Skeletal muscle cell (primary cell): ENCODE data around the gene PARP3.
A peak's percentile ranks its signal among the peaks of the same experiment; 100 is the strongest.

Experiments
- DNase-seq: peaks from one replicate; pipeline ENCODE4 v3.0.0-alpha.2; 2010; ENCODE audit warnings: low read depth
- H3K4me3 ChIP-seq: 2 replicates; pipeline ENCODE4 v1.5.1; 2011; ENCODE audit warnings: low read depth, mild to moderate bottlenecking, control low read depth, low read length, moderate library complexity

The PARP3 gene

DNA sequence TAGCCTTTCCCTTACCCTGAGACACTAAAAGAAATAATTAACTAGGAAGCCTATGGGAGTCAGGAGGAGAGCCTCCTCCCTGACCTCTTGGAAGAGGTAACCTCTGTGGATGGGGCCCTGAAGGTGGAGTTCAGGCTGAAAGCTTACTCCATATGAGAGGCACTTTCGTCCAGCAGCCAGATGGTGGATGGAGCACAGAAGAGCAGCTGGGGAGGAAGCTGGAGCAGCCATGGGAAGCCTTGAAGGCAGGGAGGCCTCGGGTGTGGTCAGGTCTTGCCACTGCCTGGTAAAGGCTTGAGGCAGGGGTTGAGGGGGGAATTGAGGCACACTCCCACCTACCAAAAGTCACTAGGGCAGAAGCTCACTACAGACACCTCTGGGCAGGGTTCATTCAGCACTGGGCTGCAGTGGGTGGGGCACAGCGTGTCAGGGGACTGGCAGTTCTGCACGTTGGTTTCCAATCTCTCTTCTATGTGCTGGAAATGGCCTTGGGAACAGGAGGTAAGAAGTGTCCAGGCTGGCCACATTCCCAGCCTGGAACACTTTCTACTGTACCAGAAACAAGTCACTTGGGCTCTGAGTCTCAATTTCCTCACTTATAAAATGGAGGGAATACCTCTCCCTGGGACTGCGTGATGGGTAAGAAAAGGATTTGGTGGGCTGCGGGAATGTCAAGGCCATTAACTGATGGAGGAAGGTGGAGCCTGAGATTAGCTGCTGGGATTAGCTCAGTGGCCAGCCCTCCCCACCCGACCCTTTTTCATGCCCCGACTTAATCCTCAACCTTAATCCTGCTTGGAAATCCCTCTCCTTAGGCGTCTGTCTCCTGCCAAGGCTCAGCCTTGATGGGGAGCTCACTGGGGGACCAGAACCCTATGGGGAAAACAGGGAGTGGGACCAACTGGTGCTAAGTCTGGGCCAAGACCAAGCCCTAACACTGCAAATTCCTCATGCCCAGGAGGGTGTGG lies 19.7 kb downstream of the PARP3 start:
- no peak overlapping the region for H3K4me3 ChIP-seq
- DNase-seq, result no peak

DNA sequence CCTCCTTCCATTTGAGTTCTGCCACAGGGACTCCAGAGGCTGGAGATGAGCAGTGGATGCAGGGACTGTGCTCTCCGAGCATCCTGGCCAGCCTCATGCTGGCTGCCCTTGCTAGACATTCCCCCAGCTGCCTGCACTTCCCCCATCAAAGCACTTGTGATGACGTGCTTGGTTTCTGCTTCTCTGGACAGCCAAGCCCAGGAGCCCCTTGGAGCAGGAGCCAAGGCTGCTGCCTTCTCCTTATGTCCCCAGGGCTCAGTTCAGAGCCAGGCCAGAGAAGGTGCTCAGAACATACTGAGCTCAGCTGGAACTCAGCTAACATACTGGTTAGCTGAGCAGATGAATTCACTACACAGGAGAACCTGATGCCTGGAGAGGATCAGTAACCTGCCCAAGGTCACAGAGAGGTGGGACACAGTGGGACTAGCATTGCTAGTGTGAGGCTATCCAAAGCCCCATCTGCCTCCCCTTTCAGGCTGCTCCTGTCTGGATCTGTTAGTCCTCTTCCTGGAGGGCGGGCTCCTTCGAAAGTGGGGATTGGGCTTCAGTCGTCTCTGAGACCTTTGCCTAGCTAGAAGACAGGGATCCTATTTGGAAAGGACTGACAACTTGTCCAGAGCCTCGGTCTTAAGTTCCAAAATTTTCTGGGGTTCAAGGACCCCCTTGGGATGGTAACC lies 20.8 kb downstream of the PARP3 start:
- no peak for DNase-seq
- no peak overlapping the region for H3K4me3 ChIP-seq

DNA sequence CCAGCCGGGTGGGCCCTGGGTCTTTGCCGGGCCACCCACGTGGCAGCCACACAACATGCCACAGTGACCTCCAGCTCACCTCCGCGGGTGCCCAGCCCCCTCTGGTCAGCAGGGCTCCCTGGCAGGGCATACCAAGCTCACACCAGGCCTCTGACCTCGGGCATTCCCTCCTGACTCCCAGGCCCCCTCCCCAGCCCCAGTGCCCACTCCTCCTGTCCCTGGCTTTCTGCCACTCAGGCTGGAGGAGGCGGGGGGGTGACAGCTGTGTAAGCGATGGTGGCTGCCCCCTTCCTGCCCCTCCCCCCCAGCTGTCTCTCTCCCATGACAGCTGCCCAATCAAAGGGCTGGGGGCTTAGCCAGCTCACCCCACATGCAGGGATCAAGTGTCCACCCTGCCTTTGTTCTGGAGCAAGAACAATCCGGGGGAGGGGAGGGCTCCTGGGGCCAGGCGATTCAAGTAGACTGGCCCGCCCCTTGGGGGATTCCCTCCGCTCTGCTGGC lies 21.8 kb downstream of the PARP3 start:
- H3K4me3 ChIP-seq, result no peak overlapping the region

DNA sequence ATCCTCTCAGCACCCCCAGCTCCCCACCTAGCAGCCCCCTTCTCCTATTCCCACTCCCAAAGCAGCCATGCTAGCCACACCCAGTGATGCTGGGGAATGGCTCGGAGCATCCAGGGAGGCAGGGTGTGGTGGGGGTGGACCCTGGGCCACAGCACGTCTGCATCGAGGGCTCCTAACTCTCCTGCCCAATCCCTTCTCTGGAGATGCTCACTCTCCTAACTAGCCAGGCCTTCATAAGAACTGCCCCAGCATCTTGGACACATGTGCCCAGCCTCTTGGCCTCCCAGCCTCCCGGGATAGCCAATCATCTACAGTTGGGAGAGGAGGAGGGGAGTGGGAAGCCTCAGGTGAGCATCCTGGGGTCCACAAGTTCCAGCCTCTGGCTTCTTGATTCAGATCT lies 22.4 kb downstream of the PARP3 start:
- no peak overlapping the region for H3K4me3 ChIP-seq
- no peak for DNase-seq

More for the DNA sequence above, 21.8 kb downstream of the PARP3 start:
- DNase-seq, result no peak

DNA sequence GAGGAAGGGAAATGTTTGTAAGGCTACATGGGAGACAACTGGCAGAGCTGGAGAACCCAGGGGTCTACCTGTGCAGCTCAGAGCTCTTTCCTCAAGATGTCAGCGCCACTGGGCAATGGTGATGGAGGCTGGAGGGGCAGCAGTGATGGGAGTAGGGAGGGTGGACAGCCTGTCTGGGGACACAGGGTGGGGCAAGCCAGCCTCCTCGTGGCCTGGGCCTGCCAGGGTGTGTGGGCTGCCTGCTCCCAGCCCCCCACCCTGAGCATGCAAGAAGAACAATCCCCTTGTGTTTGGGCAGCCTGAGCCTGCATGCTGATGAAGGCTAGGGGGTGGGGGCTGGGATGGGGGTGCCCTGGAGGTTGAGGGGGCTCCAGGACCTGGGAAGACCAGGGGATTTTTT lies 23.9 kb downstream of the PARP3 start:
- no peak for DNase-seq
- peak overlapping the region; percentile 75 for H3K4me3 ChIP-seq

DNA sequence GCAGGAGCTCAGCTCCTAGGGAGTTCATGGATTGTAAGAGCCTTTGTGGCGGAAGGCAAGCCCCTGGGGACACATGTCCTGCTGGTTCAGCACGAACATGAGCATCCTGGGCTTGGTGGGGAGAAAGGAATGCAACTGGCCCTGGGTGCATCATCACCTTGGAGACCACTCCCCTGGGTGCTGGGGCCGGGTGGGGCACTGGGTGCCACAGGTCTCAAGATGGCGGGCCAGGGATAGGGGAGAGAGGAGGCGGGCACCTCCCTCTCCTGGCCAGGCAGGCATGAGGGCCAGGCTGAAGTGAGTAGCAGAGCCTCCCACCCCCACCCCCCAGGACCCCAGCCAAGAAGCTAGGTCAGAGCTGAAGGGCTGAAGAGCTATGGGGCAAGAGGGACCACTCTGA lies 24.3 kb downstream of the PARP3 start:
- no peak for DNase-seq
- H3K4me3 ChIP-seq, result peak overlapping the region; percentile 75

DNA sequence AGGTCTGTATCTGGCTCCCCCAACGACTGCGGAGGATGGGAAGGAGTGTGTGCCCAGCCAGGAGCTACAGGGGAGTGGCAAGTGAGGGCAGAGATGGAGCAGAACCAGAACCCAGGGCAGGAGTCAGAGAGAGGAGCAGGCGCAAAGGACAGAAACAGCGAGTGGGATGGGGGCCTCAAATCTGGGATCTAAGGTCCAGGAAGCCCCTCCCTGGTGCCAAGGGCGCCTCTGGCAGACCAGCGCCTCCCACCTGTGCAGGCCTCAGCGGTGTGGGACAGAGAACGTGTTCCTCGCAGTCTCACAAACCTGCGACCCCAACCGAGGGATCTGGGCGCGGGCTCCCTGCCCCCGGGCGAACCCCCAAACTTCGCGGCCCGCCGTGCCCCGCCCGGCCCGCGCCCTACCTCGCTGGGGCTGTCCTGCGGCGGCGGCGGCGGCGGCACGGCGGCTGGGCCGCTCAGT lies 24.8 kb downstream of the PARP3 start:
- no peak for DNase-seq
- H3K4me3 ChIP-seq, result peak overlapping the region; percentile 75

DNA sequence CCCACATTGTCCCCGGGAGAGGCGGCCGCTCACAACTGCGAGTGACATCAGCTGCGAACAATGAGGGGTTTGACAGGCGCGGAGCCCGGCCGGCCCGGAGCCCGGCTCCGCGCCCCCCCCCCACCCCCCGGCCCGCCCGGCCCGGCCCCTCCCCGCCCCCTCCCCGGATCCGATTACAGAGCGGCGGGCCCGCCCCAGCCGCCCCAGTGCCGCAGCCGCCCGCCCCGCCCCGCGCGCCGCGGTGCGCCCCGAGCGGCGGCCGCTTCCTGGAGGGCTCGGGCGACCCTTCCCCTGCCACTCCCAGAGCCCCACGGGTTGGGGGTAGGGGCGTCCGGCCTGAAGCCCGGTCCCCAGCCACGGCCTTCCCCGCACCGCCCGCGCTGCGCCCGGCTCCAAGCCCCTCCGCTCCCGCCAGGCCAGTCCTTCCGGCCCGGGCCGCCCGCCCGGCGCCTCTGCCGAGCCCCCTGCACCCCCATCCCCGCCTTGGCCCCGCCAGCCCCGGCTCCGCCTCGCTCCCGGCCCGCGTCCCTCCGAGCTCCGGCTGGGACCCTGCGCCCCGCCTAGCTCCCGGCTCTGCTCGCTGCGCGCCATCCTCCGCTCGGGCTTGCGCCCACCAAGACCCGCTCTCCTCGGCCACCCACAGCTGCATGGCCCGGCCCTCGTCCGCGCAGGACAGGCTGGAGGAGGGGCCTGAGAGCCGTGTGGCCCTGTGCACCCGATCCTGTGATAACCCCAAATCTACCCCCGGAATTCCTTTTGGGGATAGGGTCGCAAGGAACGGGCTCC lies 25.4 kb downstream of the PARP3 start, which contains the start of gene PCBP4:
Gene PCBP4, minus strand, starts transcription at position 71 of the 786 bp plus-strand sequence. CDS start 6,214 bp downstream, outside the sequence.
- DNase-seq, result no peak
- H3K4me3 ChIP-seq, result peak within 1 kb of the TSS; percentile 75

DNA sequence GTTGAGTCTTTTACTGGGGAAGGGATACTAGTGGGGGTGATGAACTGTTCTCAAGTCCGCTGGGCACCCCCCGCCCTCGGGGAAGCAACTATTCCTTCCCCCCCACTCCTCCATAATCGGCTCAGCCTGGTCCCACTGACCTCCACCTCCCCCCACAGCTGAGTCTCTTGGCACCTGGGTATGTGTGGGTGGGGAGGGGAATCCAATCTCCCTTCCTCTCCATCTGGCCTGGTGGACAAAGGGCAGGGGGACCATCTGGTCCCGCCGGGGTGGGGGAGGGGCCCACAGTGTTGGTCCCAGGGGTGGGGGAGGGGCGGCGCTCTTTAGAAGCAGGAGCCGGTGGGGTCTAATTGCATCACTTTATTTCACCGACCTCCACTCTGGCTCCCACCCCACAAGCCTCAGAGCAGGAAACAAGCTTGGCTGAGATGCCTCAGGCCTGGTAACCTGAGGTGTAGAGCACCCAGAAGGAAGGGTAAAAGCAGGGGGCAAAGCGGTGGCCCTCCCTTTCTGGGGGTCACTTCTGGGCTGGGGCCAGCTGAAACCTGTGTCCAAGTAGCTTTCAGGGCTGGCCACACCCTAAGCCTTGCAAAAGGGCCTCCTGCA lies 26.1 kb downstream of the PARP3 start:
- DNase-seq, result no peak
- peak overlapping the region; percentile 70 for H3K4me3 ChIP-seq

DNA sequence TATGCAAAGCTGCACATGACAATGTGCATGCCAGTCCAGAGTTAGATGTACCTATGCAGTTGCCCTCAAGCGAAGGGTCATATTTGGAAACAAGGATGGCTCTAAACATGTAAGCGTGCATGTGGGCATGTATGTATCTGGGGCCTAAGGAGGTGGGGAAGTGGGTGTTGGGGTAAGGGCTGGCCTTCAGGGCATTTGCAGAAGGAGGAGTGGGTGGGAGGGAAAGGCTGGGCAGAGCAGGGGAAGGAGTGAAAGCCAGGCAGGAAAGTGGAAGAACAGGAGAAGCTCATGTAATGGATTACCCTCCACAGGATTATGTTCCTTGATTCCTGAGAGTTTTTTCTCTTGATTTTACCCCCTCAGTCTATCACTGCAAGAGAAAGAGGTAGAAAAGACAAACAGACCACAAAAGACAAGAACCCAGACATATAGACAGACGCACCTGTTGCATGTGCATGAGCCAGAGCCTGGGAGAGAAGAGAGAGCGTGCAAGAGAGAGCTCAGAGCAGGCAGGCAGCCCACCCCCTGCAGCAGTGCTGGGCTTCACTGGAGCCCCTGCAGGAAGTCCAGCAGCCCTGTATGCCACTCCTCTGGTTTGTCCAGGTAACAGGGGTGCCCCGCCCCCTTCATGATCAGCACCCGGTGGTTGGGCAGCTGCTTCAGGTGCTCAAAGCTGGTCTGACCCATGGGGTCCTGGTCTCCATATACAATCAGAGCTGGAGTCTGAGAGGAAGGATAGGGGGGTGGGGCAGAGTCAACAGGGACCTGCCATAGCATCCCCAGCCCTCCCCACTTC lies 26.9 kb downstream of the PARP3 start:
- no peak for DNase-seq
- H3K4me3 ChIP-seq, result no peak overlapping the region

DNA sequence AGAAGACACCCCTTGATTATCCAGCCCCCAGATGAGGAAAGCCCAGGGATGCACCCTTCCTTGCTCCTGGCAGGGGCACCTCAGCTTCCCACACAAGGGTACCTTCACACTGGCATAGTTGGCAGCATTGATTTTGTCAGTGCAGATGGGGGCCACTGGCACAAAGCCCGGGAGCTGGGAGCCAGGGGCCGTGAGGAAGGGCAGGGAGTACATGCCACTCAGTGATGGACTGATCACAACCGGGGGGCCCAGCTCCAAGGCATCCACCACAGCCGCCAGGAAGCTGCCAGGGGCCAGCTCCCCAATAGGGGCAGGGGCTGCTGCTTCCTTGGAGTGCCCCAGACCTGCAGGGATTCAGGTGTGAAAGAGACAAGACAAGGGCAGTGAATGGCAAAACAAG lies 27.7 kb downstream of the PARP3 start:
- H3K4me3 ChIP-seq, result no peak overlapping the region
- no peak for DNase-seq

DNA sequence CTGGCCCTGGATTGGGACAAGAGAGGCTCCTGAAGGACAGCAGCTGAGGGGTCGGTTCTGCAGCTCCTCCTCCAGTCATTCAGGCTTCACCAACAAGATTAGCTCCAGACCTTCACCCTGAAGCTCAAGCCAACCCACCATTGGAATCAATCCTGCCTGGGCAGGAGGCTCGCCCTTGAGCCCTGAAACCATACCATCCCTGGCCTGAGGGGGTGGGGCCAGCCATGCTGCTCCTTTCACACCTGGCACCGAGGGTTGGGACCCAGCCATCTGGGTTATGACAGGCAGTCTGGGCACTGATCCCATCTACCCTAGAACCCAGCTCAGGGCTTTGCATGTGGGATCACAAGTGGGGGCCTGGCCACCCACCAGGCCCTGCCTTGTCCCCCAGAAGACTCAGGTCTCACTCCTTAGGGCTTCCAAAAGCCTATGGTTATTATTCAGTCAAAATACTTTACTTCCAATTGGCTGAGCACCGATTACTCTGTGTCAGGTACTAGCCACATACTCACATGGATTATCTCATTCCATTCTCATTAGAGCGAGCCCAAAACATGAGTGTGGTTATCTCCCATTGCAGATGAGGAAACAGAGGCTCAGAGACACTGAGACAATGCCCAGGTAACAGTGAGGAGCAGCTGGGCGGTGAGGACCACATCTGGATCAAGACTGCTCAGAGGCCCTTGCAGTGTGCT lies 28.6 kb downstream of the PARP3 start:
- no peak for DNase-seq
- H3K4me3 ChIP-seq, result no peak overlapping the region

DNA sequence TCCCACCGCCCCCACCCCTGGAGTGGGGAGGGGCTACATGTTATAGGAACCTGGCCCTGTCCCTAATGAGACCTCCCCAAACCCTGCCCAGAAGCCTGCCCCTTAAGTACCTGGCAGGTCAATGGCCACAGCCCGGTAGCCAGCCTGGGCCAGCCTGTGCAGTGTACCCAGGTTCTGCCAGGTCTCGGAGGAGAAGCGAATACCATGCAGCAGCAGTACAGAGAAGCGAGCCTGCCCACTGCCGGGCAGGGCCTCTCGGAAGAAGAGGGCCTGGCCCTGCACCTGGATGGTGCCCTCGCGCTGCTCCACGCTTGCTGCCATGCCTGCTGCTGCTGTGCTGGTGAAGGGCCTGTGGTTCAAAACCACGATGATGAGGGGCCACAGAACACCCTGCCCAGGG lies 29.2 kb downstream of the PARP3 start:
- H3K4me3 ChIP-seq, result no peak overlapping the region
- DNase-seq, result no peak

DNA sequence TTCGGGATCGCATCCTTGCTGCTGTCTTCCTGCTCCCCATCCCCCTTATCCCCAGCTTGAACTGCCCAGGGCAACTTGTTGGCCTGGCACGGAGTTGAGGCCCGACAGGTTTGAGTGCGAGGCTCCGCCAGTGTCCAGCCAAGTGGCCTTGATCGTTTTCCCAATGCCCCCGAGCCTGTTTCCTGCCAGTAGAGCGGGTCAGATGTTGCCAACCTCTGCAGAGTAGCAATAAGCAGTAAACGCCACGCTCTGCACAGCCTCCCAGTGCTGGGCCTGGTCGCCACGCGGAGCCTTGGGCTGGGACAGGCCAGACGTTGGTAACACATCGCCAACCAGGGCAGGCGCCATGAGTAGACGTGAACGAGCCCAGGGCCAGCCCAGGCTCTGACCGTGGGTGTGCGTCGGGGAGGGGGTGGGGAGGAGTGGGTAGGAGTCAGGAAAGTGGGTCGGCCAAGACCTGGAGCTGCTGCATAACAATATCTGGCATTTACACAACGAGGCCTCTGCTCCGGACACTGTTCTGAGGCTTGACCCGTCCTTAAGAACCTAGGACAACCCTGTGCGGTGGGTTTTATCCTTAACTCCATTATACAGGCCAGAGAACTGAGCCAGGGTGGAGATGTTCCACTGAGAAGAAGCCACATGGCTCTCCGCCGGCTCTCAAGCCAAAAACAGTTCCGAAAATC lies 32.3 kb downstream of the PARP3 start:
- H3K4me3 ChIP-seq, result peak overlapping the region; percentile 86
- DNase-seq, result no peak

DNA sequence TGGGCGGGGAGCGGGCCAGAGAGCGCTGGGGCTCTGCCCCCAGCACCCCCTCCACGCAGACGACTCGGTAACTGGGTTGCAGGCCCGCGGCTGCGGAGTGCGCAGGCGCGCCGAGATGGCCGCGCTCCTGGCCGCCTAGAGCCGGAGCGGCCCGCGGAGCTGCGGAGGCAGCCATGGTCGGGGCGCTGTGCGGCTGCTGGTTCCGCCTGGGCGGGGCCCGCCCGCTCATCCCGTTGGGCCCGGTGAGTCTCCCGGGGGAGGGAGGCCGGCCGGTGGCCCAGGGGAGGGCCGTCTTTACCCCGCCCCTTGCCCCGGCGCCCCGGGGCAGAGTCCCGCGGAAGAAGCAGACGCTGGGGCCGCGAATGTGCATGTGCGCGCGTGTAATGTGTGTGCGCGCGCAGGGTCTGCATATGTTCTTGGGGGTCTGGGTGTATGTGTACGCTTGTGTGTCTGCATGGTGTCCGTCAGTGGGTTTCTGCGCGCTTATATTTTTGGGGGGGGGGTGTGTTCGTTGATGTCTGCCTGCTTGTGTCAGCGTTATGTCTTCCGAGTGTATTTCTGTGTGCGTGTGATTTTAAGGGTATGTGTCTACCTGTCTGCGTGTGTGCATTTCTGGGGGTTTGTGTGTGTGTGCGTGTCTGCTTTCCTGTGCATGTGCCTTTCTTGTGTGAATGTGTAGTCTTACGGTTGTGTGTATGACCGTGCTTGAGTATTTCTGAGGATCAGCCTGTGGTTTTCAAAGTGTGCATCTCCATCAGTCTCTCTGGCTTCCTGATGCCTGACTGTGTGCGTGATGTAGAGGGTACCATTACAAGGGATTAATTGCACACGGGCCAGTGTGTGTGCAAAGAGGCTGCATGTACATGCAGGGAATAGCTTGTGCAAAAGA lies 33.0 kb downstream of the PARP3 start, which contains the start of gene ABHD14A:
Gene ABHD14A, plus strand, starts transcription at position 102 of the 889 bp plus-strand sequence. Its CDS starts 72 bp downstream, at position 174.
- H3K4me3 ChIP-seq, result peak within 1 kb of the TSS; percentile 86
- DNase-seq, result no peak

DNA sequence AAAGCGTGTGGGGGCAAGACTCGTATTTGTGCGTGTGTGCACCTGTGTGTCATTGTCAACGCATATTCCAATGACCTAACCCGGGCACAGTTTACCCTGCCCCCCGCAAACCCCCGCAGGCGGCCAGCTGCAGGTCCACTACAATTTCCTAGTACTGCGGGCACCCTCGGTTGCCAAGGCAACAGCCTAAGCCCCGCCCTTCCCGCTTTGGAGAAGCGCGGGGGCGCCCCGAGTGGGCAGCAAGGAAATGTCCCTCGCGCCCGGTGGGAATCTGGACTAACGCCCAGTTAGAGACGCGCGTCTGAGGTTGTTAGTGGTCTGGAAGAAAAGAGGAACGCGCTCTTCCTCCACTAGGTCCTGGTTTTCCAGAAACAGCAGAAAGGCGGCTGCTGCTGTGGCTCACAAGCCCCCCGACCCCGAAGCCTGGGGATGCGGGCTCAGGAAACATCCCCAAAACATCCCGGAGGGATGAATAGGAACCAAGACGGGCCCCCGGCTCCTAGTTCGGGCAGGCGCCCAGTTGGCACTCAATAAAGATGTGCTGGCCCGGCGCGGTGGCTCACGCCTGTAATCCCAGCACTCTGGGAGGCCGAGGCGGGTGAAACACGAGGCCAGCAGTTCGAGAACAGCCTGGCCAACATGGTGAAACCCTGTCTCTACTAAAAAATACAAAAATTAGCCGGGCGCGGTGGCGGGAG lies 33.8 kb downstream of the PARP3 start:
- H3K4me3 ChIP-seq, result peak overlapping the region; percentile 86
- DNase-seq, result no peak
